ENCODE results near the gene PTDSS2.

PTDSS2 gene

DNA sequence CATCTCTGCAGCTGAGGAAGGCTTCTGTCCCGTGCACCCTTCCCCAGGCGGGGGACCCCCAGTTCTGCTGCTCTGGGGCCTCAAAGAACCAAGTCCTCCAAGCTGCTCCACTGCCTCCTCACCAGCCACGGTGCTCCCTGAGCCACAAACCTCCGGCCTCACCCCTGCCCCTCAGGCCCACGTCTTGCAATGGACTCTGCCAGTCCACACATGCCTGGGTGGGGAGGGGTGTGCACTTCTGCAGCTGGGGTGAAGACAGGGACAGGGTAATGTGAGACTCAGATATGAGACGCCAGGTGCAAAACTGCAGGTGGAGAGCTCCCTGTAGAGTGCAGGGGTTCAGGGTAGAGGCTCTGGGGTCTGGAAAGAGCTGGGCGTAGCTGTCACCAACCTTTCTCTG is 3.2 kb upstream of the PTDSS2 start:
- Histone ChIP-seq H3K36me3 (no peaks in the 10 kb centered on the region), H3K4me3 (ENCODE audit: low read depth, low read length) (no peak overlapping the region), H3K27me3 (no peaks in the 10 kb centered on the region), H3K9me3 (no peaks in the 10 kb centered on the region), H3K4me1 (no peaks in the 10 kb centered on the region)
- DNase-seq: no peak
- TF ChIP-seq, protein P1, sequence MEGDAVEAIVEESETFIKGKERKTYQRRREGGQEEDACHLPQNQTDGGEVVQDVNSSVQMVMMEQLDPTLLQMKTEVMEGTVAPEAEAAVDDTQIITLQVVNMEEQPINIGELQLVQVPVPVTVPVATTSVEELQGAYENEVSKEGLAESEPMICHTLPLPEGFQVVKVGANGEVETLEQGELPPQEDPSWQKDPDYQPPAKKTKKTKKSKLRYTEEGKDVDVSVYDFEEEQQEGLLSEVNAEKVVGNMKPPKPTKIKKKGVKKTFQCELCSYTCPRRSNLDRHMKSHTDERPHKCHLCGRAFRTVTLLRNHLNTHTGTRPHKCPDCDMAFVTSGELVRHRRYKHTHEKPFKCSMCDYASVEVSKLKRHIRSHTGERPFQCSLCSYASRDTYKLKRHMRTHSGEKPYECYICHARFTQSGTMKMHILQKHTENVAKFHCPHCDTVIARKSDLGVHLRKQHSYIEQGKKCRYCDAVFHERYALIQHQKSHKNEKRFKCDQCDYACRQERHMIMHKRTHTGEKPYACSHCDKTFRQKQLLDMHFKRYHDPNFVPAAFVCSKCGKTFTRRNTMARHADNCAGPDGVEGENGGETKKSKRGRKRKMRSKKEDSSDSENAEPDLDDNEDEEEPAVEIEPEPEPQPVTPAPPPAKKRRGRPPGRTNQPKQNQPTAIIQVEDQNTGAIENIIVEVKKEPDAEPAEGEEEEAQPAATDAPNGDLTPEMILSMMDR (IDR thresholded peaks at IDR 0.05; ENCODE audit: low read depth, low read length): no peak

DNA sequence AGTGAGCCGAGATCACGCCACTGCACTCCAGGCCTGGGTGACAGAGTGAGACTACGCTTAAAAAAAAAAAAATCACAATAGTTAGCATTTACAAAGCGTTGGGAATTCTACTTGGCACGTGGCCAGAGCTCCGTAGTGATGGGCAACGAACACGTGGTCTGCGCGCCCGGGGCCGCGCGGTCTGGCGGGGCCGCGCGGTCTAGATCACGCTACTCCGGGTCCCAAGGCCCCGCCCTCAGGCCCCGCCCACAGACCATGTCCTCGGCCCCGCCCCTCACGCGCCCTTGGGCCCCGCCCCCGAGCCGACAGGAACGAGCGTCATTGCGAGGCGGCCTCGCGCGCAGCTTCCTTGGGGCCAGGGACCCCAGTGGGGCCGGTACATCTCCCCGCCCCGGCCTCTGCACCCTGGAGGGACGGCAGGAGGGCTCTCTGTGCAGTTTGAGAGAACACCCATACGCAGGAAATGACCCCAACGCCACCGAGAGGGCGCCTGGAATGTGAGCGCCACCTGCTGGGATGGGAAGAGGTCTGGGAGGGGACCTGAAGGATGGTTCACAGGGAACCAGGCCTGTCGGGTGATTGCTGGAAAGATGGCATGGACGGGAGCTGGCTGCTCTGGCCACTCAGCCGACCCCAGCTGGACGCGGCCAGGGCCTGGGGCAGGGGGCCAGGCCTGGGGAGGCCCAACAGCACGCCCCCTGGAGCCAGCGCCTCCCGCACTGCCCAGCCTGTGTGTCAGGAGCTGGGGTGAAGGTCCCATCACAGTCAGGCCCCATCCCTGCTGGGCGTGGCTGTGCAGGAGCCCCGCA is 2.0 kb upstream of the PTDSS2 start:
- Histone ChIP-seq H3K9me3 (no peaks in the 10 kb centered on the region), H3K27me3 (no peaks in the 10 kb centered on the region), H3K4me3 (ENCODE audit: low read depth, low read length) (peak overlapping the region; percentile 58), H3K4me1 (no peaks in the 10 kb centered on the region), H3K36me3 (peaks cover 3% of the 10 kb centered on the region; the same call in 1 of the 2 replicates)
- TF ChIP-seq, protein P1 (IDR thresholded peaks at IDR 0.05; ENCODE audit: low read depth, low read length): peak; percentile 73
- DNase-seq: peak; percentile 92

DNA sequence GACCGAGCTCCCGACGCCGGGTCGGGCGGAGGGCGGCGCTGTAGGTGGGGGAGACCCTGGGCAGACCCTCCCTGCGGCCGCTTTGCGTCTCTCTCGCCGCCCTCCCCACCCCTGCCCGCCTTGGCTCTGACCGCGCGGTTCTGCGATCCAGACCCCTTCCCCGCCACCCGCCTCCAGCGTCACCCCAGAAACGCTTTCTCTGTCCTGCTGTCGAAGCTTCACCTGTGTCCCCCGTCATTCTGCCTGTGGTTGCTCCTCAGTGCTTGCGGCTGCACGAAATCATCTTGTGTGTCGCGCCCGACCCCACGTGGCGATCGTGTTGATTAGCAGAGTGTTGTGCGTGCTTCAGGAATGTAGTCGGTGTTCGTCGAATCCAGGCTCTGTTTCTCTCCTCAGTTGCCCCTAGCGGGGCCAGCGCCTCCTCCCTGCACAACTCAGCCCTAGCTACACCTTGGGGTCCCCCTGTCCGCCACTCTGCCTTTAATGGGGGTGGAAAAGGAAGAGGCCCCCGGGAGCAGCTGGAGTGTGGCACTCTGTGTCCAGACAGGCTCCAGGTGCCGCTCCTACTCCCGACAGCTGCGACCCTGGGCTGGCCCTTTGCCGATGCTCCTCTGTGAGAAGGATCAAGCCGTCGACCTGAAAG is 851 bp downstream of the PTDSS2 start:
- Histone ChIP-seq H3K4me3 (ENCODE audit: low read depth, low read length) (peak overlapping the region; percentile 65), H3K9me3 (no peaks in the 10 kb centered on the region), H3K36me3 (peaks cover 18% of the 10 kb centered on the region), H3K4me1 (no peaks in the 10 kb centered on the region), H3K27me3 (no peaks in the 10 kb centered on the region)
- DNase-seq: peak; percentile 41
- TF ChIP-seq, protein P1 (IDR thresholded peaks at IDR 0.05; ENCODE audit: low read depth, low read length): no peak

DNA sequence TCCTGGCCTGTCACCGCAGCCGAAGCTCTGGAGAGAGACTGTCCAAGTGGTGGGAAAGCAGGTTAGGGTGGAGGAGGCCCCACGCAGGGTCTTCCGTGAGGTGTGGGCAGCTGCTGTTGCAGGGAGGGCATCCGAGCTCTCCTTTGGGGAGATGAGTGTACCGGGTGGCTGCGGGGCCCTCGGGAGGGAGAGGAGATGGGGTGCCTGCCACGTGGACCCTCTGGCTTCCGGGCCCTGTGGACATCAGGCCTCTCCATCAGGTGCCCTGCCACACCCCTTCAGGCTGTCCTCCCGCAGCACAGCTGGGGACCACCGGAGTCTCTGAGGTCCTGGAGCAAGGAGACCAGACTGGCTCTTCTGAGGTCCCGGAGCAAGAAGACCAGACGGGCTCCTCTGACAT is 1.7 kb downstream of the PTDSS2 start:
- no peak for DNase-seq
- Histone ChIP-seq H3K4me3 (ENCODE audit: low read depth, low read length) (peak overlapping the region; percentile 65), H3K36me3 (peaks cover 18% of the 10 kb centered on the region), H3K9me3 (no peaks in the 10 kb centered on the region), H3K27me3 (no peaks in the 10 kb centered on the region), H3K4me1 (no peaks in the 10 kb centered on the region)
- TF ChIP-seq, protein P1 (IDR thresholded peaks at IDR 0.05; ENCODE audit: low read depth, low read length): no peak

DNA sequence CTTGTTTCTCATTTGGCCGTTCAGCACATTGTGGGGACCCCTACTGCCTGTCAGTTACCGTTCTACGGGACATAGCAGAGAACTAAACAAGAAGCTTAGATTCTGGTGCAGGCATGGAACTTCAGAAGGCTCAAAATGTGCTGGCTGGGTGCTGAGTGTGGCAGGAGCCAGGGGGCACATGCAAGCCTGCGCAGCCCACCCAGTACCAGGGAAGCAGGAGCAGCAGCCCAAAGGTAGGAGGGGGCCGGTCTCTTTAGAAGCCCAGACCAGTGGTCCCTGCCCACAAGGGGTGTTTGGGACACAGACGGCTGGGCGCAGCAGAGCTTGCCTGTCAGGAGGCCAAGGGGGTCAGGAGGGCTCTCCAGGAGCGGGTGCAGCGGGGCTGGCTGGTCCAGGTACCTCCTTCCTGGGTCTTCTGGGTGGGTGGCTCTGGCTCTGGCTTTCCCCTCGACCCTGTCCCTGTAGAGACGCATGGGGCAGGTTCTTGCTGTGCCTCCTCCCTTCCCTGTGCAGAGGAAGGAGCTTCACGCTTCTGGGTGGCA is 2.2 kb downstream of the PTDSS2 start:
- H3K9me3 ChIP-seq: no peaks in the 10 kb centered on the region
- no peaks in the 10 kb centered on the region for H3K27me3 ChIP-seq
- H3K36me3 ChIP-seq: peaks cover 18% of the 10 kb centered on the region
- no peak overlapping the region for H3K4me3 ChIP-seq (ENCODE audit: low read depth, low read length)
- no peak for DNase-seq
- TF ChIP-seq, protein P1 (IDR thresholded peaks at IDR 0.05; ENCODE audit: low read depth, low read length): no peak
- no peaks in the 10 kb centered on the region for H3K4me1 ChIP-seq
